A673 (cell line): ENCODE data around the gene HSD11B1. TPM values are rescaled to one million over a fixed set of nuclear protein-coding genes. Genes with fewer than 3 reads are reported as not detected.
"Not testable (repeated sequence)": the region's sequence is repeated elsewhere in the genome, so short reads cannot be mapped to it uniquely, and the experiment has no call there.

Experiments
- BruUV-seq: library from RNA; stranded (reverse); fragments of 400-500 nt; replicated peaks from 2 replicates; lab custom pipeline; 2021; lab: Mats Ljungman, UMichigan
- CTCF ChIA-PET: fragments of 300-600 bp; sonication (Branson Sonifier 250); formaldehyde crosslinking; loops from one replicate; lab custom pipeline; 2022; ENCODE audit warnings: antibody characterized with exemption; lab: Charles Lee
- POLR2A ChIA-PET: fragments of 300-600 bp; sonication (Branson Sonifier 250); formaldehyde crosslinking; loops from one replicate; lab custom pipeline; 2022; ENCODE audit warnings: antibody characterized with exemption; ENCODE audit not compliant: low non-redundant PET; lab: Charles Lee
- DNase-seq: peaks from one replicate; pipeline ENCODE4 v3.0.0-alpha.2; 2015; ENCODE audit warnings: low spot score
- H3K27ac ChIP-seq: fragments of 200-600 bp; sonication (generic); 2 replicates; pipeline ENCODE4 v1.5.1; 2016; ENCODE audit warnings: mixed run types, low read depth, mild to moderate bottlenecking, mixed read lengths, antibody characterized with exemption, low read length; ENCODE audit not compliant: poor library complexity, severe bottlenecking
- H3K27me3 ChIP-seq: fragments of 200-600 bp; sonication (generic); replicated peaks from 2 replicates; pipeline ENCODE4 v1.6.1; 2017; ENCODE audit warnings: mixed run types, low read depth, mild to moderate bottlenecking, mixed read lengths, antibody characterized with exemption, low read length; ENCODE audit not compliant: insufficient read depth, poor library complexity
- H3K36me3 ChIP-seq: fragments of 200-600 bp; sonication (generic); 2 replicates; pipeline ENCODE4 v1.6.1; 2016; ENCODE audit warnings: mixed run types, mild to moderate bottlenecking, mixed read lengths, antibody characterized with exemption, low read length; ENCODE audit not compliant: insufficient read depth, poor library complexity, severe bottlenecking
- H3K4me1 ChIP-seq: fragments of 200-600 bp; sonication (generic); 2 replicates; pipeline ENCODE4 v1.6.1; 2017; ENCODE audit warnings: mixed run types, mild to moderate bottlenecking, mixed read lengths, antibody characterized with exemption, low read length; ENCODE audit not compliant: insufficient read depth, poor library complexity, severe bottlenecking
- H3K4me3 ChIP-seq: fragments of 200-600 bp; sonication (generic); 2 replicates; pipeline ENCODE4 v1.5.1; 2016; ENCODE audit warnings: low read depth, mixed run types, mild to moderate bottlenecking, mixed read lengths, low read length; ENCODE audit not compliant: poor library complexity, severe bottlenecking
- H3K9me3 ChIP-seq: fragments of 200-600 bp; sonication (generic); 2 replicates; pipeline ENCODE4 v1.6.1; 2016; ENCODE audit warnings: mixed run types, low read depth, mild to moderate bottlenecking, mixed read lengths, antibody characterized with exemption, low read length; ENCODE audit not compliant: poor library complexity, severe bottlenecking
- EZH2 ChIP-seq: fragments of 200-600 bp; sonication (generic); IDR thresholded peaks from 2 replicates; pipeline ENCODE4 v1.6.1; 2017; ENCODE audit warnings: borderline replicate concordance, low read depth, mild to moderate bottlenecking, mixed read lengths, antibody characterized with exemption, low read length; ENCODE audit not compliant: poor library complexity, severe bottlenecking
- intact Hi-C: fragments of 100-400 bp; cut with micrococcal nuclease; formaldehyde crosslinking; loops from one replicate; pipeline ENCODE4 v1.10.0; 2022; ENCODE audit not compliant: unreplicated experiment
- total RNA-seq: library from RNA; stranded (reverse); gene quantifications from 2 replicates; pipeline ENCODE4 v1.2.3, GENCODE V29; 2021
- TF ChIP-seq, protein P1 (sequence below): fragments of 300-800, 200-600 bp; sonication (generic); conservative IDR thresholded peaks from 2 replicates; pipeline ENCODE4 v1.5.1; 2017; ENCODE audit warnings: low read depth, mild to moderate bottlenecking, antibody characterized with exemption, low read length, moderate library complexity, mixed read lengths

Gene HSD11B1
- total RNA-seq, 1 experiment from 2014 or later = not detected

- Histone ChIP-seq H3K4me3 (no peak overlapping the region), H3K9me3 (no peaks in the 10 kb centered on the region), H3K27ac (peak overlapping the region; percentile 50), H3K4me1 (peaks cover 46% of the 10 kb centered on the region), H3K36me3 (no peaks in the 10 kb centered on the region), H3K27me3 (no peaks in the 10 kb centered on the region)
- CTCF ChIA-PET = interaction anchor here (1.0 to 1.4 kb wide), 2 partner anchors 116 to 123 kb away, joined by 4 read pairs; no protein-coding TSS in a partner anchor
- DNase-seq = peak; percentile 95
- intact Hi-C loops = loop anchor here (1.0 to 10.0 kb wide), 4 partner anchors 68 to 488 kb away; no protein-coding TSS in a partner anchor
- POLR2A ChIA-PET = interaction anchor here (0.6 kb wide), 1 partner anchor 109 kb away, joined by 3 read pairs; the partner anchor contains the start of gene CAMK1G
- no TSS peak for BruUV-seq
- TF ChIP-seq, protein P1, sequence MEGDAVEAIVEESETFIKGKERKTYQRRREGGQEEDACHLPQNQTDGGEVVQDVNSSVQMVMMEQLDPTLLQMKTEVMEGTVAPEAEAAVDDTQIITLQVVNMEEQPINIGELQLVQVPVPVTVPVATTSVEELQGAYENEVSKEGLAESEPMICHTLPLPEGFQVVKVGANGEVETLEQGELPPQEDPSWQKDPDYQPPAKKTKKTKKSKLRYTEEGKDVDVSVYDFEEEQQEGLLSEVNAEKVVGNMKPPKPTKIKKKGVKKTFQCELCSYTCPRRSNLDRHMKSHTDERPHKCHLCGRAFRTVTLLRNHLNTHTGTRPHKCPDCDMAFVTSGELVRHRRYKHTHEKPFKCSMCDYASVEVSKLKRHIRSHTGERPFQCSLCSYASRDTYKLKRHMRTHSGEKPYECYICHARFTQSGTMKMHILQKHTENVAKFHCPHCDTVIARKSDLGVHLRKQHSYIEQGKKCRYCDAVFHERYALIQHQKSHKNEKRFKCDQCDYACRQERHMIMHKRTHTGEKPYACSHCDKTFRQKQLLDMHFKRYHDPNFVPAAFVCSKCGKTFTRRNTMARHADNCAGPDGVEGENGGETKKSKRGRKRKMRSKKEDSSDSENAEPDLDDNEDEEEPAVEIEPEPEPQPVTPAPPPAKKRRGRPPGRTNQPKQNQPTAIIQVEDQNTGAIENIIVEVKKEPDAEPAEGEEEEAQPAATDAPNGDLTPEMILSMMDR = peak; percentile 95
- no peak for TF ChIP-seq EZH2
Observed at GRCh38 chr1:209692745-209693504, 11.7 kb upstream of the HSD11B1 start.

DNA sequence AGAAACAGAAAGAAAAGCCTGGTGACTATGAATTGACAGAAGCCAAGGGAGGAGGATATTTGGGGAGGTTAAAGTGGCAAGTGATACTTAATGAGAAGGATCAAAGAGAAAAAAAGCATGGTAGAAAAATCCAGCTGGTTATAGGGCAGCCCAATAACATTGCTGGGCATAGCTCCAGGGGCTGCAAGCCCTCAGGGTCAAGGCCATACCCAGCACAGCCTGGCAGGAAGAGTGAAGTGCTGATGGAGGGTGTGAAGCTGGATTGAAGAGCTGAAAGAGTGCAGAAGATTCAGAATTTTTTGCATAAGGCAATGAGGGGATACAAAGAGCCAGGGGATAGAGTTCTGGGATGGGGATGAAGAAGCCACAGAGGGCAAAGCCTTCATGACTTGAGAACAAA, 8.0 kb upstream of the HSD11B1 start:
- Histone ChIP-seq H3K9me3 (no peaks in the 10 kb centered on the region), H3K27ac (no peak overlapping the region), H3K4me3 (no peak overlapping the region), H3K4me1 (peaks cover 18% of the 10 kb centered on the region), H3K27me3 (no peaks in the 10 kb centered on the region), H3K36me3 (no peaks in the 10 kb centered on the region)
- no peak for DNase-seq
- no TSS peak for BruUV-seq
- intact Hi-C loops = loop anchor here (10.0 kb wide), 1 partner anchor 492 kb away; no protein-coding TSS in a partner anchor
- ChIA-PET POLR2A (no interaction called here), CTCF (no interaction called here)
- TF ChIP-seq, protein P1 = no peak
- TF ChIP-seq EZH2 = no peak

DNA sequence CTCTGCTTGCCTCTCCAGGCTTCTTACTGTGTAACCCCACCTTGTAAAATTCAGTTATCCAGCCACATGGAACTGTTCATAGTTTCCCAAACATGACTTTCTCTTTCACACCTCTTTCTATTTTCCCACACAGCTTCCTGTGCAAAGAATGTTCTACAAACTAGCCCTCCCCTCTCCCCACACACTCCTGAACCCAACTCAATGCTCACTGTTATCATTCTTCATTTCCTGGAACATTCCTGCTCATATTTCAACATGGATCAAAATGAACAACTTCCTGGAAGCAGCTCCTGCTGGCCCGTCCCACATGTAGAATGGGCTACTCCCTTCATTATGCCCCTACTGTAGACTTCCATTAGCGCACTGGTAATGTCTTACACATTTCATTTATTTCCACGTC, 7.5 kb upstream of the HSD11B1 start:
- no peak for TF ChIP-seq EZH2
- TF ChIP-seq, protein P1 = no peak
- peak; percentile 12 for DNase-seq
- intact Hi-C loops = loop anchor here (10.0 kb wide), 1 partner anchor 492 kb away; no protein-coding TSS in a partner anchor
- no peaks in the 10 kb centered on the region for H3K27me3 ChIP-seq
- no peaks in the 10 kb centered on the region for H3K36me3 ChIP-seq
- CTCF ChIA-PET = no interaction called here
- H3K9me3 ChIP-seq = no peaks in the 10 kb centered on the region
- H3K4me3 ChIP-seq = no peak overlapping the region
- POLR2A ChIA-PET = no interaction called here
- no peak overlapping the region for H3K27ac ChIP-seq
- H3K4me1 ChIP-seq = peaks cover 13% of the 10 kb centered on the region
- no TSS peak for BruUV-seq

GRCh38 chr1:209700686-209701085, 4.0 kb upstream of the HSD11B1 start:
- DNase-seq, intact Hi-C loops, H3K4me3 ChIP-seq, POLR2A ChIA-PET, H3K9me3 ChIP-seq, H3K27me3 ChIP-seq, CTCF ChIA-PET, BruUV-seq, H3K4me1 ChIP-seq, H3K36me3 ChIP-seq, H3K27ac ChIP-seq: not testable (repeated sequence)
